OCI-LY3 (cell line): ENCODE measurements around the gene SLC39A13.

Source experiments
- H2AFZ ChIP-seq: fragments of 200-600, 300-600 bp; shearing (Covaris generic); 2 replicates; pipeline ENCODE4 v1.6.0; 2014; ENCODE audit warnings: antibody characterized with exemption, low read depth, low read length
- H3K27ac ChIP-seq: fragments of 200-600, 300-600 bp; sonication (generic); 2 replicates; pipeline ENCODE4 v1.5.1; 2014; ENCODE audit warnings: mild to moderate bottlenecking, low read length, moderate library complexity, mixed read lengths
- H3K27me3 ChIP-seq: fragments of 200-600, 300-600 bp; sonication (generic); 2 replicates; pipeline ENCODE4 v1.6.1; 2014; ENCODE audit warnings: low read depth, low read length, mixed read lengths
- H3K36me3 ChIP-seq: fragments of 200-600, 300-600 bp; sonication (generic); replicated peaks from 2 replicates; pipeline ENCODE3; 2014; ENCODE audit warnings: low read depth, low read length, mixed read lengths
- H3K4me1 ChIP-seq: fragments of 300-600, 200-600 bp; sonication (generic); 2 replicates; pipeline ENCODE4 v1.6.1; 2014; ENCODE audit warnings: low read length, mixed read lengths
- H3K4me2 ChIP-seq: fragments of 200-600, 300-600 bp; sonication (generic); 2 replicates; pipeline ENCODE4 v1.6.1; 2014; ENCODE audit warnings: low read length, mixed read lengths
- H3K4me3 ChIP-seq: fragments of 300-600, 200-600 bp; sonication (generic); 2 replicates; pipeline ENCODE4 v1.5.1; 2014; ENCODE audit warnings: antibody characterized with exemption, mild to moderate bottlenecking, low read length, moderate library complexity
- H3K79me2 ChIP-seq: fragments of 300-600, 200-600 bp; shearing (Covaris generic); 2 replicates; pipeline ENCODE4 v1.6.1; 2014; ENCODE audit warnings: mild to moderate bottlenecking, low read length, mixed read lengths
- H3K9ac ChIP-seq: fragments of 300-600, 200-600 bp; shearing (Covaris generic); 2 replicates; pipeline ENCODE4 v1.6.0; 2014; ENCODE audit warnings: mild to moderate bottlenecking, low read length, moderate library complexity
- H3K9me3 ChIP-seq: fragments of 200-600, 300-600 bp; shearing (Covaris generic); 2 replicates; pipeline ENCODE4 v1.6.1; 2014; ENCODE audit warnings: low read length, mixed read lengths; ENCODE audit not compliant: insufficient read depth
- H4K20me1 ChIP-seq: fragments of 200-600, 300-600 bp; sonication (generic); 2 replicates; pipeline ENCODE4 v1.6.1; 2016; ENCODE audit warnings: low read length, mixed read lengths; ENCODE audit not compliant: insufficient read depth
- CTCF ChIP-seq: fragments of 200-600, 300-600 bp; sonication (generic); IDR thresholded peaks from 2 replicates; pipeline ENCODE4 v1.5.1; 2014; ENCODE audit warnings: antibody characterized with exemption, low read length, low read depth
- EZH2phosphoT487 ChIP-seq: fragments of 200-600 bp; shearing (Covaris generic); IDR thresholded peaks from 2 replicates; pipeline ENCODE4 v1.6.1; 2018; ENCODE audit warnings: antibody characterized with exemption, mixed run types, low read depth

SLC39A13 gene

DNA sequence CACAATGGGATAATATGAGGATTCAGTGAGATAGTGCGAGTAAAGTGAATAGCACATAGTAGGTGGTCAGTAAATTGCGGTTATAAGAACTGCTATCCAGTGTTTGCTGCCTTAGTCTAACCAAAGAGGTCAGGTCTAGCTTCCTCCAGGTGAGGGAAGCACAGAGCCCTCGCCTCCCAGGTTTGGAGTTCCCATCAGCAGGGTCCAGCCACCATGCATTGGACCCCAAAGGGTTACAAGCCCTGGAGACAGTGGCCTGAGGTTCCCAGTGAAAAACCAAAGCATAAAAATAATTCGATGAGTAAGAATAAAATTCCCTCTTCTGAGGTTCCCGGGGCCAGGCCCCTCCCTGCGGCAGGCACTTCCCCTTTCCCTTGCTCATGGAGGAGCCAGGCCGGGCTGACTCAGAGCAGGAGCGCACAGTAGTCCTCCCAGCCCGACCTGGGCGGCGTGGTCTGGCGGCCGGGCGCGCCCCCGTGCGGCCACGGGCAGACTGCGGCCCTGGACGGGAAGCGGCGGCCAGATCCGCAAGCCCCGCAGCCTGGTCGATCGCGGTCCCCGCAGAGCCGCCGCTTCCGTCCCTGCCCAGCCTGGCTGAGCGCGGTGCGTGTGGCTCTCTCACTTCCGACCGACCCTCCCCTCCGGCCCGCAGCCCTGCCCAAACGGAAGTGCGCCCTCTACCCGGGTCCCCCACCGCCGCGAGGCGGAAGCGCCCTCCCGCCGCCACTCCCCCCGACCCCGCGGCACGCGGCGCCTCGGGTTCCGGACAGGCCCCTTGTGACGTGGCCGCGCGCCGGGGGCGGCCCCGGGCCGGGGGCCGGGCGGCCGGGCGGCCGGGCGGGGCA lies at the start of gene SLC39A13:
Gene SLC39A13, plus strand, starts transcription at position 845 of the 845 bp plus-strand sequence. CDS start 1,505 bp downstream, outside the sequence.
- Histone ChIP-seq H4K20me1 (no peaks in the 10 kb centered on the region), H3K27me3 (no peaks in the 10 kb centered on the region), H3K4me1 (peaks cover 19% of the 10 kb centered on the region), H3K4me2 (peak within 1 kb of the TSS; percentile 99), H3K36me3 (no peaks in the 10 kb centered on the region), H3K9ac (peak within 1 kb of the TSS; percentile 94), H2AFZ (peak within 1 kb of the TSS; percentile 61; the same call in 1 of the 2 replicates), H3K79me2 (no peaks in the 10 kb centered on the region), H3K27ac (peak within 1 kb of the TSS; percentile 89), H3K9me3 (no peaks in the 10 kb centered on the region), H3K4me3 (peak within 1 kb of the TSS; percentile 99)
- TF ChIP-seq CTCF (peak; percentile 89), EZH2phosphoT487 (no peak)

DNA sequence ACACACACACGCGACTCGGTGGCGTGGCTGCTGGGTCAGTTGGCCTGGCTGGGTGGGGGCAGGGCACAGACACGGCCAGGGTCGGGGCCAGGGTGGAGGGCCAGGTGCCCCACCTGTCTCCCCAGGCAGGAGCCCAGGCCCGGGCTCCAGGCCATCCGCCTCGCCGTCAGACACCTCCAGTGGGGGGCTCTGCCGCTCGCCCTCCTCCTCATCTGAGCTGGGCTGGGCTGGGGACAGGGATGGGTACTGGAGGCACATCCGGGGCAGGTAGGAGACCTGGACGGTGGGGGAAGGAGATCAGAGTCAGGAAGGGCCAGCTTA lies 49.7 kb upstream of the SLC39A13 start:
- TF ChIP-seq EZH2phosphoT487 (no peak), CTCF (no peak)
- Histone ChIP-seq H3K9me3 (no peaks in the 10 kb centered on the region), H3K4me1 (no peaks in the 10 kb centered on the region), H3K4me2 (no peak overlapping the region), H3K4me3 (no peak overlapping the region), H2AFZ (no peak overlapping the region), H3K79me2 (no peaks in the 10 kb centered on the region), H3K27ac (no peak overlapping the region), H4K20me1 (0 out of 2 replicates have a peak, but pooled peaks cover 4% of the 10 kb centered on the region), H3K27me3 (no peaks in the 10 kb centered on the region), H3K9ac (no peak overlapping the region), H3K36me3 (peaks cover 11% of the 10 kb centered on the region)

- Histone ChIP-seq H3K9ac (no peak overlapping the region), H3K36me3 (peaks cover 11% of the 10 kb centered on the region), H3K4me1 (no peaks in the 10 kb centered on the region), H4K20me1 (0 out of 2 replicates have a peak, but pooled peaks cover 4% of the 10 kb centered on the region), H3K27me3 (no peaks in the 10 kb centered on the region), H3K9me3 (no peaks in the 10 kb centered on the region), H2AFZ (no peak overlapping the region), H3K79me2 (no peaks in the 10 kb centered on the region), H3K27ac (no peak overlapping the region), H3K4me3 (no peak overlapping the region), H3K4me2 (no peak overlapping the region)
- TF ChIP-seq EZH2phosphoT487: no peak
- TF ChIP-seq CTCF: no peak
Observed at GRCh38 chr11:47359162-47359561, 49.2 kb upstream of the SLC39A13 start.

- Histone ChIP-seq H3K27me3 (no peaks in the 10 kb centered on the region), H3K27ac (no peak overlapping the region), H3K9ac (no peak overlapping the region), H3K79me2 (no peaks in the 10 kb centered on the region), H4K20me1 (0 out of 2 replicates have a peak, but pooled peaks cover 4% of the 10 kb centered on the region), H3K4me2 (no peak overlapping the region), H2AFZ (no peak overlapping the region), H3K36me3 (peaks cover 11% of the 10 kb centered on the region), H3K9me3 (no peaks in the 10 kb centered on the region), H3K4me3 (no peak overlapping the region), H3K4me1 (no peaks in the 10 kb centered on the region)
- TF ChIP-seq EZH2phosphoT487 (no peak), CTCF (no peak)
Observed at GRCh38 chr11:47359586-47359985, 48.8 kb upstream of the SLC39A13 start.
